ENCODE results near the gene PARD6B.
A peak's percentile ranks its signal among the peaks of the same experiment; 100 is the strongest.
"Not testable (repeated sequence)": the region's sequence is repeated elsewhere in the genome, so short reads cannot be mapped to it uniquely, and the experiment has no call there.

The PARD6B gene

GRCh38 chr20:50792708-50793574 is 61.6 kb downstream of the PARD6B start:
- TF ChIP-seq CTCF (IDR thresholded peaks at IDR 0.05; ENCODE audit: low read depth, low read length) (no peak), EZH2phosphoT487 (IDR thresholded peaks at IDR 0.05; ENCODE audit: low read depth) (no peak)
- Histone ChIP-seq H3K4me1 (ENCODE audit: low read length) (peaks cover 26% of the 10 kb centered on the region), H3K27ac (ENCODE audit: low read length) (no peak overlapping the region), H4K20me1 (ENCODE audit: insufficient read depth, low read length) (no peaks in the 10 kb centered on the region), H3K36me3 (replicated peaks; ENCODE audit: low read depth, low read length) (no peaks in the 10 kb centered on the region), H3K4me3 (ENCODE audit: low read length) (no peak overlapping the region), H3K9me3 (ENCODE audit: insufficient read depth, low read length) (no peaks in the 10 kb centered on the region), H2AFZ (ENCODE audit: low read depth, low read length) (no peak overlapping the region), H3K9ac (ENCODE audit: low read length) (no peak overlapping the region), H3K27me3 (ENCODE audit: low read depth, low read length) (no peaks in the 10 kb centered on the region; the same call in 1 of the 2 replicates), H3K4me2 (ENCODE audit: low read length) (no peak overlapping the region), H3K79me2 (ENCODE audit: low read length) (no peaks in the 10 kb centered on the region)

- Histone ChIP-seq H3K4me3 (ENCODE audit: low read length) (peak overlapping the region; percentile 82; the same call in 1 of the 2 replicates), H3K4me1 (ENCODE audit: low read length) (peaks cover 22% of the 10 kb centered on the region)
- H4K20me1 ChIP-seq (ENCODE audit: insufficient read depth, low read length) = not testable (repeated sequence)
Observed at GRCh38 chr20:50793575-50794016, 62.2 kb downstream of the PARD6B start.

DNA sequence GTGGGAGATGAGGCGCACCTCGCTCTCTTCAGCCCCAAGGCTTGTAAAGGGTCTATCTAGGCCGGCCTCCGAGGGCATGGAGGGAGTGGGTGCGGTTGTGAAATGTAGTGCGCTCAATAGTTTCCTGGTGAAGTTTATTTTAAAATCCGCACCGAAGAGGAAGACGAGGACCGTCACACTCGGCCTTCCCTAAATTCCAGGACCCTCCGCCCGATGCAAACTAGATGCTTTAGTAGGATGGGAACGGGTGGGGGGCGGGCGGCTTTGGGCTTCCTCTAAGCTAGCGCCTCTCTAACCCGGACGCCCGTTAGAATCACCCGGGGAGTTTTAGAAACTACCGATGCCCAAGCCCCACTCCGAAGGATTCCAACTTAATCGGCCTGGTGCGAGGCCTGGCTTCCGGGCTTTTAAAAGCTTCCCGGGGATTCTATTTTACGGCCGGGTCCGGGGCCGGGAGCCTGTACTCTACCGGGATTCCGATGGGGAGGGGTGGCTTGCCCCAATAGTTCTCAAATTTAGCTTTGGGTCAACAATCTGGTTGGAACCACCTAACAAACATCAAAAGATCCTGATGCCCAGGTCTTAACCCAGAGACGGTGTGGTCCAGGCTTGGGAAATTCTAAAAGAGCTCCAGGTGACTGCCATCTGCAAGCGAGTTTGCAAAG is 62.9 kb downstream of the PARD6B start:
- Histone ChIP-seq H3K27ac (ENCODE audit: low read length) (no peak overlapping the region), H3K4me1 (ENCODE audit: low read length) (peaks cover 29% of the 10 kb centered on the region), H3K27me3 (ENCODE audit: low read depth, low read length) (no peaks in the 10 kb centered on the region; the same call in 1 of the 2 replicates), H3K79me2 (ENCODE audit: low read length) (no peaks in the 10 kb centered on the region), H3K4me3 (ENCODE audit: low read length) (peak overlapping the region; percentile 82), H4K20me1 (ENCODE audit: insufficient read depth, low read length) (no peaks in the 10 kb centered on the region), H3K4me2 (ENCODE audit: low read length) (peak overlapping the region; percentile 93), H3K36me3 (replicated peaks; ENCODE audit: low read depth, low read length) (no peaks in the 10 kb centered on the region), H3K9ac (ENCODE audit: low read length) (peak overlapping the region; percentile 58), H3K9me3 (ENCODE audit: insufficient read depth, low read length) (no peaks in the 10 kb centered on the region), H2AFZ (ENCODE audit: low read depth, low read length) (peak overlapping the region; percentile 95)
- no peak; the same call in 1 of the 2 replicates for TF ChIP-seq CTCF (IDR thresholded peaks at IDR 0.05; ENCODE audit: low read depth, low read length)
- no peak for TF ChIP-seq EZH2phosphoT487 (IDR thresholded peaks at IDR 0.05; ENCODE audit: low read depth)

More at GRCh38 chr20:50793575-50794016, 62.2 kb downstream of the PARD6B start:
- H3K79me2 ChIP-seq (ENCODE audit: low read length); H2AFZ ChIP-seq (ENCODE audit: low read depth, low read length); H3K36me3 ChIP-seq (replicated peaks; ENCODE audit: low read depth, low read length); H3K9ac ChIP-seq (ENCODE audit: low read length); H3K27ac ChIP-seq (ENCODE audit: low read length); H3K27me3 ChIP-seq (ENCODE audit: low read depth, low read length); H3K9me3 ChIP-seq (ENCODE audit: insufficient read depth, low read length): not testable (repeated sequence)
- TF ChIP-seq CTCF (IDR thresholded peaks at IDR 0.05; ENCODE audit: low read depth, low read length) = peak; percentile 56
- H3K4me2 ChIP-seq (ENCODE audit: low read length) = peak overlapping the region; percentile 93; the same call in 1 of the 2 replicates

Measured in OCI-LY3 (cell line).